HL-60/S4 treated with retinoic acid at 250 ng/mL for 4 days and 3 days (cell line): ENCODE data around the gene BARHL1.
"Not testable (repeated sequence)": the region's sequence is repeated elsewhere in the genome, so short reads cannot be mapped to it uniquely, and the experiment has no call there.

ENCODE experiments used
- in situ Hi-C: fragments of 300-500 bp; cut with MboI; formaldehyde crosslinking; loops from 2 replicates; pipeline ENCODE4 v1.7.0; 2022; ENCODE audit warnings: low sequenced_read_pairs

Gene BARHL1

GRCh38 chr9:132556235-132556634 lies 26.2 kb upstream of the BARHL1 start:
- in situ Hi-C loops: no loop called here

GRCh38 chr9:132556714-132557113 lies 25.7 kb upstream of the BARHL1 start:
- in situ Hi-C loops: no loop called here

GRCh38 chr9:132557159-132557558 lies 25.2 kb upstream of the BARHL1 start:
- in situ Hi-C loops: no loop called here

GRCh38 chr9:132559711-132560110 lies 22.7 kb upstream of the BARHL1 start:
- in situ Hi-C loops: no loop called here

GRCh38 chr9:132560616-132561202 lies 21.7 kb upstream of the BARHL1 start:
- in situ Hi-C loops: no loop called here

- in situ Hi-C loops: no loop called here
Observed at GRCh38 chr9:132562306-132562573, 20.2 kb upstream of the BARHL1 start.

GRCh38 chr9:132564526-132564925 lies 17.9 kb upstream of the BARHL1 start:
- in situ Hi-C loops: no loop called here

GRCh38 chr9:132568787-132569186 lies 13.6 kb upstream of the BARHL1 start:
- in situ Hi-C loops: not testable (repeated sequence)

- in situ Hi-C loops: loop anchor here (10.0 kb wide), 1 partner anchor 157 kb away; the partner anchor contains the start of gene CFAP77
Observed at GRCh38 chr9:132571806-132572600, 10.4 kb upstream of the BARHL1 start.

- in situ Hi-C loops: loop anchor here (10.0 kb wide), 1 partner anchor 158 kb away; the partner anchor contains the start of gene CFAP77
Observed at GRCh38 chr9:132572921-132573320, 9.5 kb upstream of the BARHL1 start.

GRCh38 chr9:132575005-132575609 lies 7.3 kb upstream of the BARHL1 start:
- in situ Hi-C loops: loop anchor here (10.0 kb wide), 1 partner anchor 160 kb away; the partner anchor contains the start of gene CFAP77

- in situ Hi-C loops: loop anchor here (10.0 kb wide), 1 partner anchor 161 kb away; the partner anchor contains the start of gene CFAP77
Observed at GRCh38 chr9:132575811-132576210, 6.6 kb upstream of the BARHL1 start.

- in situ Hi-C loops: loop anchor here (10.0 kb wide), 1 partner anchor 162 kb away; the partner anchor contains the start of gene CFAP77
Observed at GRCh38 chr9:132577119-132577518, 5.3 kb upstream of the BARHL1 start.

- in situ Hi-C loops: loop anchor here (10.0 kb wide), 1 partner anchor 164 kb away; the partner anchor contains the start of gene CFAP77
Observed at GRCh38 chr9:132578367-132578932, 4.0 kb upstream of the BARHL1 start.

GRCh38 chr9:132579427-132579798 lies 3.0 kb upstream of the BARHL1 start:
- in situ Hi-C loops: loop anchor here (10.0 kb wide), 1 partner anchor 165 kb away; the partner anchor contains the start of gene CFAP77

- in situ Hi-C loops: no loop called here
Observed at GRCh38 chr9:132582786-132583583, 579 bp downstream of the BARHL1 start.

- in situ Hi-C loops: no loop called here
Observed at GRCh38 chr9:132583584-132584304, 1.3 kb downstream of the BARHL1 start.

GRCh38 chr9:132584601-132585560 lies 2.5 kb downstream of the BARHL1 start:
- in situ Hi-C loops: no loop called here
